ENCODE data around the gene PSMD11.

Gene PSMD11

DNA sequence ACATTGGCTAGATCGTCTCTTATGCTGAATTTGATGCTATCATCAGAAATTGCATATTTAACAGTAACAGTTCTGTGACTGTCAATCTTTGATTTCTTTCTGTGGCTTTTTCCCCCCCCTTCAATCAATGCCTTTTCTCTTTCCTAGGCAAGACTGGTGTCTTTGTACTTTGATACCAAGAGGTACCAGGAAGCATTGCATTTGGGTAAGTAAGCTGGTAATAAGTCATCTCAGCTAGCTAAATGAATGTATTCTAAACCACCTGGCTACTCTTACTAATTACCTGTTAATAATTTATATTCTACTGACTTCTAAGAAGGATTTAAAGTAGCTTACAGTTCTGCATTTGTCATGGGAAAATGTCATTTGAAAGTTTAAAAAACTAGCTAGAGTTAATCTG lies 20.1 kb downstream of the PSMD11 start:
- TF ChIP-seq, protein P1, sequence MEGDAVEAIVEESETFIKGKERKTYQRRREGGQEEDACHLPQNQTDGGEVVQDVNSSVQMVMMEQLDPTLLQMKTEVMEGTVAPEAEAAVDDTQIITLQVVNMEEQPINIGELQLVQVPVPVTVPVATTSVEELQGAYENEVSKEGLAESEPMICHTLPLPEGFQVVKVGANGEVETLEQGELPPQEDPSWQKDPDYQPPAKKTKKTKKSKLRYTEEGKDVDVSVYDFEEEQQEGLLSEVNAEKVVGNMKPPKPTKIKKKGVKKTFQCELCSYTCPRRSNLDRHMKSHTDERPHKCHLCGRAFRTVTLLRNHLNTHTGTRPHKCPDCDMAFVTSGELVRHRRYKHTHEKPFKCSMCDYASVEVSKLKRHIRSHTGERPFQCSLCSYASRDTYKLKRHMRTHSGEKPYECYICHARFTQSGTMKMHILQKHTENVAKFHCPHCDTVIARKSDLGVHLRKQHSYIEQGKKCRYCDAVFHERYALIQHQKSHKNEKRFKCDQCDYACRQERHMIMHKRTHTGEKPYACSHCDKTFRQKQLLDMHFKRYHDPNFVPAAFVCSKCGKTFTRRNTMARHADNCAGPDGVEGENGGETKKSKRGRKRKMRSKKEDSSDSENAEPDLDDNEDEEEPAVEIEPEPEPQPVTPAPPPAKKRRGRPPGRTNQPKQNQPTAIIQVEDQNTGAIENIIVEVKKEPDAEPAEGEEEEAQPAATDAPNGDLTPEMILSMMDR (IDR thresholded peaks at IDR 0.05; ENCODE audit: low read depth, low read length), result no peak
- peaks cover 83% of the 10 kb centered on the region for H3K36me3 ChIP-seq

DNA sequence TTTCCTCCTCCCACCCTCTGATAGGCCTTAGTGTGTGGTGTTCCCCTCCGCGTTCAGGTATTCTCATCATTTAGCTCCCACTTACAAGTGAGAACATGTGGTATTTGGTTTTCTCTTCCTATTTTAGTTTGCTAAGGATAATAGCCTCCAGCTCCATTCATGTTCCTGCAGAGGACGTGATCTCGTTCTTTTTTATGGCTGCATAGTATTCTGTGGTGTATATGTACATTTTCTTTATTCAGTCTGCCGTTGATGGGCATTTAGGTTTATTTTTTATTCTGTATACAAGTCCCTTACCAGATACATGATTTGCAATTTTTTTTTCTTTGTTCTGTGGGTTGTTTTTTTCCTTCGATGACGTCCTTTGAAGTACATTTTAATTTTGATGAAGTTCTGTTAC lies 23.6 kb downstream of the PSMD11 start:
- Histone ChIP-seq H3K36me3 (peaks cover 90% of the 10 kb centered on the region), H3K27ac (no peak overlapping the region), H3K9me3 (ENCODE audit: severe bottlenecking) (no peaks in the 10 kb centered on the region), H3K4me3 (ENCODE audit: low read depth, low read length) (no peak overlapping the region), H3K27me3 (ENCODE audit: insufficient read depth, low read depth, severe bottlenecking) (no peaks in the 10 kb centered on the region)
- TF ChIP-seq, protein P1 (IDR thresholded peaks at IDR 0.05; ENCODE audit: low read depth, low read length), result no peak
- DNase-seq, result no peak

More for the DNA sequence above, 20.1 kb downstream of the PSMD11 start:
- Histone ChIP-seq H3K9me3 (ENCODE audit: severe bottlenecking) (no peaks in the 10 kb centered on the region), H3K27me3 (ENCODE audit: insufficient read depth, low read depth, severe bottlenecking) (no peaks in the 10 kb centered on the region), H3K27ac (no peak overlapping the region), H3K4me3 (ENCODE audit: low read depth, low read length) (no peak overlapping the region)
- DNase-seq, result no peak

DNA sequence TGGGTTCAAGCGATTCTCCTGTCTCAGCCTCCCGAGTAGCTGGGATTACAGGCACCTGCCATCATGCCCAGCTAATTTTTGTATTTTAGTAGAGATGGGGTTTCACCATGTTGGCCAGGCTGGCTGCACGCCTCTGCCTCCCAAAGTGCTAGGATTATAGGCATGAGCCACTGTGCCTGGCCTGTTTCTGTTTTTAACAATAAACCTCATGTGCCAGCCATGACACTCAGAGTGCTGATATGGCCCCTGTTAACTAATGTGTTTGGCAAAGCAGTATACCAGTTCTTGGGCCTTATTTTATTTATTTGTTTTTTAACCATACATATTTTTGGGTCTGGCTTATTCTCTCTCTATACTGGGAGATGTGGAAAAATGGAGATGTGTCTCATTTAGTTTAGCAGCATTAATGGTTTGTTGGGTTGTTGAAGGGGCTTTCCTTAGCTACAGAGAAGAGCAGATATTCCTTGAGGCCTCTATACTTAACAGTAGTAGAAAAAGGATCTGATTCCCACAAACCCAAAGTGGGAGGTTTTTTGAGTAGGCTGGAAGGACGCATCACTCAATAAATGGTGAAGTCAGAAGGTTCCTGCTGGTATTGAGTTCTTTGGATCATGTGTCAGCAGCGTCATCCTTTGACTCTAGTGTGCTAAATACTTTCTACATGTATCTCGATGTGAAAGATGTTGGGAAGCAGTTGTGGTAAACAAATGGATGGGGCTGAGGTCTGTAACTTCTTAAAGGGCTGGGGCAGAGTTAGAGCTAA lies 26.3 kb downstream of the PSMD11 start:
- peaks cover 88% of the 10 kb centered on the region for H3K36me3 ChIP-seq

DNA sequence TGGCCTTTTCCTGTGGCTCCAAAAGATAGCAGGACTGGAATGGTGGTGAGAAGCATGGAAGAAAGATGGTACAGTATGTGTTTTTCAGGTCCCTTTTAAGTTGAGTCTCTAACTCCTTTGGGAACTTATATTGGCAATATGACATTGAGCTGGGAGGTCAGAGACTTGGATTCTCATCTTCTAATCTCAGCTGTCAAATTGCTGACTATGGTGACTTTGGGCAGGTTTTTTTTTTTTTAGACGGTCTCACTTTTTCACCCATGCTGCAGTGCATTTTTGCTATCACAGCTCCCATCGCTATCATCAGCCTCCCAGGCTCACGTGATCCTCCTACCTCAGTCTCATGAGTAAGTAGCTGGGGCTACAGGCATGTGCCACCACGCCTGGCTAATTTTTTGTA lies 27.3 kb downstream of the PSMD11 start:
- no peak overlapping the region for H3K27ac ChIP-seq
- DNase-seq, result no peak
- peaks cover 88% of the 10 kb centered on the region for H3K36me3 ChIP-seq
- TF ChIP-seq, protein P1 (IDR thresholded peaks at IDR 0.05; ENCODE audit: low read depth, low read length), result no peak
- no peaks in the 10 kb centered on the region for H3K9me3 ChIP-seq (ENCODE audit: severe bottlenecking)
- H3K27me3 ChIP-seq (ENCODE audit: insufficient read depth, low read depth, severe bottlenecking), result no peaks in the 10 kb centered on the region
- no peak overlapping the region for H3K4me3 ChIP-seq (ENCODE audit: low read depth, low read length)

More for the DNA sequence above, 26.3 kb downstream of the PSMD11 start:
- no peaks in the 10 kb centered on the region for H3K27me3 ChIP-seq (ENCODE audit: insufficient read depth, low read depth, severe bottlenecking)
- no peak for DNase-seq
- H3K9me3 ChIP-seq (ENCODE audit: severe bottlenecking), result no peaks in the 10 kb centered on the region
- TF ChIP-seq, protein P1 (IDR thresholded peaks at IDR 0.05; ENCODE audit: low read depth, low read length), result no peak
- no peak overlapping the region for H3K27ac ChIP-seq
- H3K4me3 ChIP-seq (ENCODE audit: low read depth, low read length), result no peak overlapping the region

DNA sequence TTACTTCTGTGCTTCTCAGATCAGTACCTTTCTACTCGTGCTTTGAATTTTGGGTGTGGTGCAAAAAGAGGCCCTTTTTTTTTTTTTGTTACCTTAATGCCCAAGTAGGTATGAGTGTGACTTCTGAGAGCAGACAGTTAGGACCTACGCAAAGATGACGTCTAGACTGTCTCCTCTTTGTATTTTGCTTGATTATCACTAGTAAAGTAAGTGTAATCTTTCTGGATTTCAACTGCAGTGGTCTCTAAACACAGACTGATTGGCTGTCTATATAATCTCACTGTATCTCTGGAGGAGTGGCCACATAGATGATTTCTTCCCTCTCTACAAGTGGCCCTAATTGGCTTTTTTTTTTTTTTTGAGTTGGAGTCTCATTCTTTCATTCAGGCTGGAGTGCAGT lies 30.9 kb downstream of the PSMD11 start:
- Histone ChIP-seq H3K4me3 (ENCODE audit: low read depth, low read length) (no peak overlapping the region), H3K27me3 (ENCODE audit: insufficient read depth, low read depth, severe bottlenecking) (no peaks in the 10 kb centered on the region), H3K27ac (no peak overlapping the region), H3K36me3 (peaks cover 93% of the 10 kb centered on the region), H3K9me3 (ENCODE audit: severe bottlenecking) (no peaks in the 10 kb centered on the region)
- TF ChIP-seq, protein P1 (IDR thresholded peaks at IDR 0.05; ENCODE audit: low read depth, low read length), result no peak
- no peak for DNase-seq

DNA sequence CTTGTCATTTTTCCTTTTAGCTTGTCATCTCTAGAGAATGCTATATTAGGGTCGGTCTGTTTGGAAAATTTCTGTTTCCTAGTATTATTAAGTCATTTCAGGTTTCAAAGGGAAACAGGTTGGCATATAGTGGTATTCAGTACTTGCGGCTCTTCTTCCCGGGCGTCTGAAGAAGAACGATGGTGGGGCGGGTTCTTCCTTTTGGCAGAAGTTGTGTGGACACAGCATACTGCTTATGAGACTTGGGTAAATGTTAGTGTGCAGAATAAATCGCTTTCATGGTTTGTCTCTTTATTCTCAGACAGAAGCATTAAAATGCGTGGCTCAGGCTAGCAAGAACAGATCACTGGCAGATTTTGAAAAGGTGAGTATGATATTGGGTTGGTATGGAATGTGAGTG lies 32.9 kb downstream of the PSMD11 start:
- Histone ChIP-seq H3K27ac (no peak overlapping the region), H3K36me3 (peaks cover 82% of the 10 kb centered on the region), H3K4me3 (ENCODE audit: low read depth, low read length) (no peak overlapping the region), H3K27me3 (ENCODE audit: insufficient read depth, low read depth, severe bottlenecking) (no peaks in the 10 kb centered on the region), H3K9me3 (ENCODE audit: severe bottlenecking) (no peaks in the 10 kb centered on the region)
- TF ChIP-seq, protein P1 (IDR thresholded peaks at IDR 0.05; ENCODE audit: low read depth, low read length), result no peak
- no peak for DNase-seq

Measured in WERI-Rb-1 (cell line).